Activated CD8-positive, alpha-beta T cell treated with anti-CD3 and anti-CD28 coated beads, Interleukin-2, amount 10 ng/mL, durations not matched to agents 7 days and 5 days (primary cell): ENCODE results near the gene FCAMR. TPM values are rescaled to one million over a fixed set of nuclear protein-coding genes. Genes with fewer than 3 reads are reported as not detected.
A peak's percentile ranks its signal among the peaks of the same experiment; 100 is the strongest.

Experiments
- ATAC-seq: fragments of 150-1000 bp; cut with Tn5 transposase; one replicate; pipeline ENCODE4 v1.10.0; 2021; ENCODE audit warnings: moderate library complexity
- CTCF ChIA-PET: fragments of 350-600 bp; sonication (Branson Sonifier 250); formaldehyde crosslinking; loops from one replicate; lab custom pipeline; 2021; ENCODE audit warnings: antibody characterized with exemption; lab: Charles Lee
- POLR2A ChIA-PET: fragments of 350-600 bp; sonication (Branson Sonifier 250); formaldehyde crosslinking; loops from one replicate; lab custom pipeline; 2021; ENCODE audit warnings: antibody characterized with exemption; lab: Charles Lee
- DNase-seq: peaks from one replicate; pipeline ENCODE4 v3.0.0-alpha.2; 2020
- H3K27ac Mint-ChIP-seq: one replicate; pipeline ENCODE4 v1.8.0; 2021; ENCODE audit warnings: mild to moderate bottlenecking, mixed read lengths
- H3K27me3 Mint-ChIP-seq: one replicate; pipeline ENCODE4 v1.8.0; 2021; ENCODE audit warnings: low read depth, mixed read lengths
- H3K36me3 Mint-ChIP-seq: one replicate; pipeline ENCODE4 v1.8.0; 2021; ENCODE audit warnings: low read depth, mixed read lengths
- H3K4me1 Mint-ChIP-seq: one replicate; pipeline ENCODE4 v1.8.0; 2021; ENCODE audit warnings: low read depth, mixed read lengths
- H3K4me3 Mint-ChIP-seq: one replicate; pipeline ENCODE4 v1.8.0; 2021; ENCODE audit warnings: mild to moderate bottlenecking, mixed read lengths
- H3K9me3 Mint-ChIP-seq: one replicate; pipeline ENCODE4 v1.8.0; 2022; ENCODE audit warnings: mixed read lengths; ENCODE audit not compliant: insufficient read depth
- total RNA-seq, 2 experiments: library from RNA; stranded (reverse); gene quantifications; one replicate each; pipeline ENCODE4 v1.2.3, GENCODE V29; 2021

Gene FCAMR
- total RNA-seq, 2 experiments from 2014 or later, result not detected

DNA sequence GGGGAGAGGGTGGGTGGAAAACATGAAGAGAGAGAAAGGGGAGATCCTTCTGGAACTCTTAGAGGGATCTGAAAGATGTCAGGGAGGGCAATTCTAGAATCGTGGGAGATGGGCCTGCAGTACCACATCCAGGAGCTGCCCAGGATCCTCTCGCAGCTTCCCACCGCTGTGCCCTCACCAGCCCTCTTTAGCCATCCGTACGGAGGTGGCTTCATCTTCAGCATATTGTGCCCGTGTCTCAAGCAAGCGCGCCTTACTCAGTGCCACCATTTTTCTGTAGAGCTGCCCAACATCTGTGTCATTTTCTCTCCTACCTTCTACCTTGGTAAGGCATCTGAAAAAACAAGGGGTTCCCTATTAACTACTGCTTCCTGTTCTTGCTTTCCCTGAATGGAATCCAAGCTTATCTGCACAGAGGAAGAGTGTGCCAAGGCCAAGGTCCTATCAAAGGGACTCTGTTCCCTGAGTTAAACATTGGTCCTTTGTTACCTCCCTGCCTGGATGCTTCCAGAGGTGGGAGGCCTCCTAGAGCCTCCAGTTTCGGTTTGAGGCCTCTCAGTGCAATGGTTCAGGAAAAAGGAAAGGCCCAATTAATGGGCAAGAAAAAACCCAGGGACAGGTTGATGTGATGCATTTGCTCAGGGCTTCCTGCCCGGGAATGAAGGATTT, 39.1 kb upstream of the FCAMR start:
- no peaks in the 10 kb centered on the region for H3K4me1 Mint-ChIP-seq
- H3K27ac Mint-ChIP-seq, result no peak overlapping the region
- H3K4me3 Mint-ChIP-seq, result no peak overlapping the region
- H3K27me3 Mint-ChIP-seq, result peaks cover 42% of the 10 kb centered on the region
- DNase-seq, result no peak
- ChIA-PET CTCF (no interaction called here), POLR2A (no interaction called here)
- no peak for ATAC-seq
- H3K9me3 Mint-ChIP-seq, result no peaks in the 10 kb centered on the region
- no peaks in the 10 kb centered on the region for H3K36me3 Mint-ChIP-seq

DNA sequence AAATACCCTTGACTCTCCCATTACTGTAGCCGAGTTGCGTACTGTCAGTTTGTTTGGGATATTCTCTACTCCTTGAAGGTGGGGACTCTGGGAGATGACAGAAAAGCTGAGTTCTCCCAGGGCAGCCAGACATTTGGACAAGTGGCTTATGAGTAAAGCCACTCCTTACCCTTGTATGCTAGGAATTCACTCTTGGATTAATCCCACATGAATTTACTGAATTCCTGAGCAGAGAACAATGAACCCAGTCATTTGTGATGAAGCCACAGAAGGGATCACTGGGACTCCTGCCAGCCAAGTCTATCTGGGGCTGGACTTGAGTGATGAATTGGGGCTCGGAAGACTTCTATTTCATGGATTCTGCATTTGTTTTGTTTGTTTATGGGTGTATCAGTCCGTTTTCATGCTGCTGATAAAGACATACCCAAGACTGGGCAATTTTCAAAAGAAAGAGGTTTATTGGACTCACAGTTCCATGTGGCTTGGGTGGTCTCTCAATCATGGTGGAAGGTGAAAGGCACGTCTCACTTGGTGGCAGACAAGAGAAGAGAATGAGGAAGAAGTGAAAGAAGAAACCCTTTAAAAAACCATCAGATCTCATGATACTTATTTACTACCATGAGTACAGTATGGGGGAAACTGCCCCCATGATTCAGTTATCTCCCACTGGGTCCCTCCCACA, 37.2 kb upstream of the FCAMR start:
- ATAC-seq (no peak), DNase-seq (no peak)
- Mint-ChIP-seq H3K36me3 (no peaks in the 10 kb centered on the region), H3K27me3 (peaks cover 29% of the 10 kb centered on the region), H3K4me1 (no peaks in the 10 kb centered on the region), H3K4me3 (no peak overlapping the region), H3K27ac (no peak overlapping the region), H3K9me3 (no peaks in the 10 kb centered on the region)
- ChIA-PET POLR2A (no interaction called here), CTCF (interaction anchor here (0.8 kb wide), 1 partner anchor 74 kb away, joined by 3 read pairs; no protein-coding TSS in a partner anchor)

DNA sequence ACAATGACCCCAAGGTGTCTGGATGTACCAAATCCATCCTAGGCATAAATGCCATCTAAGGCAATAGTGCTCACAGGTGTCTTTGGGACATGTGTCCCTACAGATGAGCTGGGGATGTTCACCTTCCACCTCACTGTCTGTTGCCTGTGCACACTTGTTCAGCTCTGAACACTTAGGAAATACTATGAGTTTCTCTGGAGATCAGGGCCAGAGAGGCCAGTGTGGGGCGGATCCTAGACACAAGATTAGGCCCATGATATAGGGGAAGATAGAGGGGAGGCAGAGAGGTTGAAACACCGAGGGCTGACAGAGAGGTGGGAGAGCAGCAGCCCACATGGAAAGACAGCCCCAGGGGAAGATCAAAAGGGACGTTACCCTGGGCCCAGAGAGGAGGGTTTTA, 36.7 kb upstream of the FCAMR start:
- H3K4me1 Mint-ChIP-seq, result no peaks in the 10 kb centered on the region
- H3K36me3 Mint-ChIP-seq, result no peaks in the 10 kb centered on the region
- H3K27me3 Mint-ChIP-seq, result peaks cover 31% of the 10 kb centered on the region
- no peak overlapping the region for H3K4me3 Mint-ChIP-seq
- CTCF ChIA-PET, result interaction anchor here (0.8 to 4.8 kb wide), 4 partner anchors 18 to 613 kb away, joined by 3 to 33 read pairs (median 10); no protein-coding TSS in a partner anchor
- no peak overlapping the region for H3K27ac Mint-ChIP-seq
- DNase-seq (no peak), ATAC-seq (no peak)
- H3K9me3 Mint-ChIP-seq, result no peaks in the 10 kb centered on the region
- POLR2A ChIA-PET, result no interaction called here

DNA sequence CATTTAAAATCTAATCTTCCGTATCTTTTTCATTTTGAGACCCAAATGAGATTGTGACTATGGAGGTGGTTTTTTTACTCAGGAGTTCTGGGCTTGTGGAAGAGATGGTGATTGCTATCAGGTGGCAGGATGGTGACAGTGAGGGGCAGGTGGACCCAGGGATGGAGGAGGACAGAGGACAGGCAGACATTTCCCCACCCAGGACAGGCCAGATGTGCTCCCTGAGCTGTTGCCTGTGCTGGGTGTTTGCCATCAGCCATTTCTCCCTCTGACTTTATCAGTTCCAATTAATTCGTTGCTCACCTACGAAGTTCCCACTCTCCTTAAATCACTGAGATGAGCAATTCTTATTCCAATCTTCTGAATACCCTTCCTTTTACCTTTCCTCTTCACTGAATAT, 35.8 kb upstream of the FCAMR start:
- no peak for ATAC-seq
- POLR2A ChIA-PET, result no interaction called here
- no peak for DNase-seq
- CTCF ChIA-PET, result interaction anchor here (0.7 to 4.8 kb wide), 20 partner anchors 8 to 614 kb away, joined by 3 to 33 read pairs (median 4); partner anchors contain the start of gene C1orf116
- Mint-ChIP-seq H3K36me3 (no peaks in the 10 kb centered on the region), H3K27me3 (peaks cover 36% of the 10 kb centered on the region), H3K9me3 (no peaks in the 10 kb centered on the region), H3K27ac (no peak overlapping the region), H3K4me1 (no peaks in the 10 kb centered on the region), H3K4me3 (no peak overlapping the region)

DNA sequence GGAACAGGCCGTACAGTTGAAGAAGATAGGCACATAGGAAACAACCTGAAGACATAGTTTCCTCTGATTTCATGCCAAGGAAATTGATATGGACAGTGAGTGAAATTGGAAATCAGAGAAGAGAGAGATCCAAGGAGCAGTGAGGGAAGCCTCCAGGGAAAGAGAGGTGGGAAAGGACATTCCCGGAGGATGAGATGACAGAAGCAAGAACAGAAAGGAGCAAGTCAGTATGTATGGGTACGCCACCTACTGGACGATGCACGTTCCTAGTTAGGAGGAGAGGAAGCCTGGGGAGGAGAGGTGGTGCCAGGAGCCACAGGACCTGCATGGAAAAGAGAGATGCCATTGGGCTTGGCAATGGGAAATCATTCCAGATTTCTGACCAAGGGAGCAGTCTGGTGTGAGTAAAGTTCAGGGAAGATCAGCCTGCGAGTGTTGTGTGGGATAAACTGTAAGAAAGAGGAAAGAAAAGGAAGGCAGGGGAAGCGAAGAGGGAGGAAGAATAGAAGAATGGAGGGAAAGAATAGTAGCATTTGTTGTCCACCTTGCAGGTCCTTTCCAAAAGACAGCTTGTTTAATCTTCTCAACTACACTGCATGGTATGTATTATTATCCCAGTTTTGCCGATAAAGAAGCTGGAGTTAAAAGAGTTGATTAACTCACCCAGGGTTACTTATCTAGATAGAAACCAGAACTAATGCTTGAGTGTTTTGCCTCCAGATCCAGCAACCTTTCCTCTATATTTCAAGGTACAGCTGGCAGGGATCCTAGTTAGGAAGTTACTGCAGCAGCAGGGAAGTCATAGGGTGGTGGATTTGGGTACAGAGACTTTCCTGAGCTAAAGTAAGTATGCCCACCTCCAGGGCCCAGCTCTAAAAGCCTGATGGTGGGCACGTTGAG, 34.9 kb upstream of the FCAMR start:
- Mint-ChIP-seq H3K27me3 (peaks cover 33% of the 10 kb centered on the region), H3K4me1 (no peaks in the 10 kb centered on the region), H3K36me3 (no peaks in the 10 kb centered on the region), H3K27ac (no peak overlapping the region), H3K4me3 (no peak overlapping the region), H3K9me3 (no peaks in the 10 kb centered on the region)
- ChIA-PET CTCF (interaction anchor here (0.7 to 4.8 kb wide), 35 partner anchors 9 to 279 kb away, joined by 3 to 33 read pairs (median 4); partner anchors contain the start of gene C1orf116), POLR2A (no interaction called here)
- ATAC-seq, result peak; percentile 74
- DNase-seq, result peak; percentile 60

DNA sequence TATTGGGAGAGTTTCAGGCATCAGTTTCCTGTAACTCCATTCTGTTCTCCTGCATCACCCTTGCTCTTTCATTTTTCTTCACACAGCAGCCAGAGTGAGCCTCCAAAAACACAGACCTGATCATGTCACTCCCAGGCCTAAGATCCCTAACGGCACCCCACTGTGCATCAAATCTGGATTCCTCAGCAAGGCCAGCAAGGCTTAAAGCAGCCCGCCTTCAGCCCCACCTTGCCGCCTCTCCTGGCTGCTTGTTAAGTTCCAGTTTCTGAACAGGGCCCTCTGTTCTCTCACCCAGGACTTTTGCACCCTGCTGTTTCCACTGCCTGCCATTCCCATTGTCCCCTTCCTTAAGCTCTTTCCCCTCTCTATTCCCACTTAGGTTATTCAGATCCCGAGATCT, 33.0 kb upstream of the FCAMR start:
- ATAC-seq (no peak), DNase-seq (no peak)
- Mint-ChIP-seq H3K27ac (no peak overlapping the region), H3K4me1 (no peaks in the 10 kb centered on the region), H3K4me3 (no peak overlapping the region), H3K9me3 (no peaks in the 10 kb centered on the region), H3K36me3 (no peaks in the 10 kb centered on the region), H3K27me3 (peaks cover 31% of the 10 kb centered on the region)
- ChIA-PET POLR2A (interaction anchor here (0.8 kb wide), 1 partner anchor 15 kb away, joined by 3 read pairs; no protein-coding TSS in a partner anchor), CTCF (interaction anchor here (1.4 to 4.8 kb wide), 5 partner anchors 21 to 80 kb away, joined by 4 to 33 read pairs (median 7); partner anchors contain the start of gene PFKFB2)

DNA sequence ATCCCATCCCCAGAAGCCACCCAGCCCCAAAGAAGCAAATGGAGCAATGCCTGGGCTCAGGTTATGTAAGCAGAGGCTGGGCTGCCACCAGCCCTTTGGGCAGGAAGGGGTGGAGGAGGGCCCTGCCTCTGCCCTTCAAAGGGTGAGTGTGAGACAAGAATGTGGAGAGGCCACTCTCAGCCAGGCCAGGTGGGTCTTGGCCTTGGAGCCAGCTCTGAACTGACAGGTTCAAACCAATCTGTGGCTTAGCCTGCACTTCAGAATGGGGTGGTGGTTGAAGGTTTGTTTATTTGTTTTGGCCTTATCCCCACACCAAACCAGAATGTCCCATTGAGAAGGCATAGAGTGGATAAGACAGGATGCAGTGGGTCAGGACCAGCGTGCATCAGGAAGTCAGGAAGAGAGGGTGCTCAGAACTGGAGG, 32.5 kb upstream of the FCAMR start:
- DNase-seq, result no peak
- ChIA-PET CTCF (interaction anchor here (1.2 to 4.8 kb wide), 3 partner anchors 12 to 67 kb away, joined by 4 to 33 read pairs (median 6); no protein-coding TSS in a partner anchor), POLR2A (no interaction called here)
- no peak overlapping the region for H3K27ac Mint-ChIP-seq
- no peak for ATAC-seq
- H3K36me3 Mint-ChIP-seq, result no peaks in the 10 kb centered on the region
- no peaks in the 10 kb centered on the region for H3K9me3 Mint-ChIP-seq
- no peaks in the 10 kb centered on the region for H3K4me1 Mint-ChIP-seq
- H3K27me3 Mint-ChIP-seq, result peaks cover 32% of the 10 kb centered on the region
- H3K4me3 Mint-ChIP-seq, result no peak overlapping the region

DNA sequence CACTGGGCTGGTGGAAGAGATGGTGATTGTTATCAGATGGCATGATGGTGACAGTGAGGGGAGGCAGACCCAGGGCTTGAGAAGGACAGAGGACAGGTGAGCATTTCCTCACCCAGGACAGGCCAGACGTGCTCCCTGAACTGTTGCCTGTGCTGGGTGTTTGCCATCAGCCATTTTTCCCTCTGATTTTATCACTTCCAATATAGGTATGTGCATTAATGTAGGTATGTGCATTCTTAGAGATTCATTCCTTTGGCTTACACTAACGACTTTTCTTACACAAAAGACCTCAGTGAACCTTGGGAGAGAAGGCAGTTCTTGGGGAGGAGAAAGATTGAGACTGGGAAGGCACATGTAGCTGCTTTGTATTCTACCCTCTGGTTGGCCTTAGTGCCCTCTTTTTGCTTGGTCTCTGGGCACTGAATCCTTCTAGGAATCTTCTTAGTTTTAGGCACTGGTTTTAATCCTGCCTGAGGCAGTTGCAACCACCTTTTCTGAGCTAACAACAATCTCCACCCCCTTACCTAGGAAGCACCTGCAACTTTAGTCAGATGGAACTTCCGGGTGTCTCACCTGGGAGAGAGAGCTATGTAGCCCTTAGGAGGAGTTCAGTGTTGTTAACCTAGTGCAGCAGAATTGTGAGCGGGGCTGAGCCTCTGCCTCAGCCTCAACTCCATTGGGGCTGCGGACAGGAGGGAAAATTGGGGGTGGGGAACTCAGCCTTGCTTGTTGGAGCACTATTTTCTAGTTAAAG, 31.4 kb upstream of the FCAMR start:
- POLR2A ChIA-PET, result no interaction called here
- no peak for ATAC-seq
- H3K27ac Mint-ChIP-seq, result no peak overlapping the region
- no peak overlapping the region for H3K4me3 Mint-ChIP-seq
- peaks cover 32% of the 10 kb centered on the region for H3K27me3 Mint-ChIP-seq
- CTCF ChIA-PET, result interaction anchor here (1.2 to 1.4 kb wide), 2 partner anchors 13 to 20 kb away, joined by 3 to 4 read pairs; no protein-coding TSS in a partner anchor
- no peaks in the 10 kb centered on the region for H3K36me3 Mint-ChIP-seq
- H3K4me1 Mint-ChIP-seq, result no peaks in the 10 kb centered on the region
- no peak for DNase-seq
- no peaks in the 10 kb centered on the region for H3K9me3 Mint-ChIP-seq

DNA sequence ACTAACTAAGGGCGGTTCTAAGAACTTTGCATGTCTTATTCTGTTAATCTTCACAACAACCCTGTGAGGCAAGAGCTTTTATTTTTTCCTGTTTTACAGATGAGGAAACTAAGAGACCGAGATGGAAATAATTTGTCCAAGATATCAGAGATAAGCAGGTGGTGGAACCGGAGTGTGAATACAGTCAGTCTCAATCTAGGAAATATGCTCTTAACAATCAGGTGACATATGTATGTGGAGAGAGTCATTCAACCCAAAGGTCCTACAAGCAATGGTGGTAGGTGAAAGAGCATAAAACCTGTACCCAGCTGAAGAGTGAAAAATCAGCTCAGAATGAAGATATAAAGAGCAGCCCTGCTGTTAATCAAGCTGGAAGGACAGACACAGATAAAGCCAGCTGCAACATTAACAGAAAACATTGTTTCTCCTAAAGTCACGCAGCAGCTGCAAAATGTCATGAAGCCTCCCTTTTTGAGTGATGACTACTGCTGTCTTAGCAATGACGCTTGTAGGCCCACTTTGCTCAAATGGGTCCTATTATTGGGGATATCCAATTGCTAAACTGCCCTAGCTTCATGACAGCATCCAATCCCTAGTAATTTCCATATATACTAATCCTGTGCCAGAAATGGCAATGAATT, 30.5 kb upstream of the FCAMR start:
- Mint-ChIP-seq H3K4me3 (no peak overlapping the region), H3K9me3 (no peaks in the 10 kb centered on the region), H3K27ac (no peak overlapping the region), H3K4me1 (no peaks in the 10 kb centered on the region), H3K27me3 (peaks cover 36% of the 10 kb centered on the region), H3K36me3 (no peaks in the 10 kb centered on the region)
- ChIA-PET CTCF (interaction anchor here (1.4 kb wide), 1 partner anchor 19 kb away, joined by 3 read pairs; no protein-coding TSS in a partner anchor), POLR2A (no interaction called here)
- DNase-seq (no peak), ATAC-seq (no peak)

DNA sequence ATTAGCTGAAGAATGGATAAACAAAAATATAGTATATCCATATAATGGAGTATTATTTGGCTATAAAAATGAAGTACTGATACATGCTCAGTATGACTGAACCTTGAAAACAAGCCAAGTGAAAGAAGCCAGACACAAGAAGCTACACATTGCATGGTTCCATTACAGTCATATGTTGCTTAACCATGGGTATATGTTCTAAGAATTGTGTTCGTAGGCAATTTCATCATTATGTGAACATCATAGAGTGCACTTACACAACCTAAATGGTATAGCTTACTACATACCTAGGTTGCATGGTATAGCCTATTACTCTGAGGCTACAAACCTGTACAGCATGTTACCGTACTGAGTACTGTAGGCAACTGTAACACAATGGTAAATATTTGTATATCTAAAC, 28.6 kb upstream of the FCAMR start:
- Mint-ChIP-seq H3K4me1 (no peaks in the 10 kb centered on the region), H3K9me3 (no peaks in the 10 kb centered on the region), H3K36me3 (no peaks in the 10 kb centered on the region), H3K27me3 (peaks cover 40% of the 10 kb centered on the region), H3K4me3 (no peak overlapping the region), H3K27ac (no peak overlapping the region)
- ATAC-seq (no peak), DNase-seq (no peak)
- ChIA-PET CTCF (no interaction called here), POLR2A (no interaction called here)
